Choroid plexus epithelial cell (primary cell): ENCODE results near the gene TSNAX.
A peak's percentile ranks its signal among the peaks of the same experiment; 100 is the strongest.

Experiments used
- DNase-seq: peaks from one replicate; pipeline ENCODE4 v3.0.0-alpha.2; 2010; ENCODE audit warnings: low read depth
- H3K4me3 ChIP-seq: 2 replicates; pipeline ENCODE4 v1.5.1; 2011; ENCODE audit warnings: low read depth, mild to moderate bottlenecking, control low read depth, low read length, moderate library complexity
- TF ChIP-seq, protein P1 (sequence below): conservative IDR thresholded peaks from 2 replicates; pipeline ENCODE4 v1.5.1; 2011; ENCODE audit warnings: low read depth, mild to moderate bottlenecking, control low read depth, inconsistent platforms, low read length, moderate library complexity

TSNAX gene

DNA sequence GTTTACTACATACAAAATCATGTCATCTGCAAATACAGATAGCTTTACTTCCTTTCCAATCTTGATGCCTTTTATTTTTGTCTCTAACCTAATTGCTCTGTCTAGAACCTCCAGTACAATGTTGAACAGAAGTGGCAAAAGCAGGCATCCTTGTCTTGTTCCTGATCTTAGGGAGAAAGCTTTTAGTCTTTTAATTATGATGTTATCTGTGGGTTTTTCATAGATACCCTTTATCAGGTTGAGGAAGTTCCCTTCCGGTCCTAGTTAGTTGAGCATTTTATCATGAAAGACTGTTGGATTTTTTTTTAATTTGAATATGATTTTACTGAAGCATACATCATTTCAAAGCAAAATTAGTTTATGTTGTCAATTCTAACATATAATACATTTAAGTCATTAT is 52.4 kb downstream of the TSNAX start:
- no peak overlapping the region for H3K4me3 ChIP-seq
- TF ChIP-seq, protein P1, sequence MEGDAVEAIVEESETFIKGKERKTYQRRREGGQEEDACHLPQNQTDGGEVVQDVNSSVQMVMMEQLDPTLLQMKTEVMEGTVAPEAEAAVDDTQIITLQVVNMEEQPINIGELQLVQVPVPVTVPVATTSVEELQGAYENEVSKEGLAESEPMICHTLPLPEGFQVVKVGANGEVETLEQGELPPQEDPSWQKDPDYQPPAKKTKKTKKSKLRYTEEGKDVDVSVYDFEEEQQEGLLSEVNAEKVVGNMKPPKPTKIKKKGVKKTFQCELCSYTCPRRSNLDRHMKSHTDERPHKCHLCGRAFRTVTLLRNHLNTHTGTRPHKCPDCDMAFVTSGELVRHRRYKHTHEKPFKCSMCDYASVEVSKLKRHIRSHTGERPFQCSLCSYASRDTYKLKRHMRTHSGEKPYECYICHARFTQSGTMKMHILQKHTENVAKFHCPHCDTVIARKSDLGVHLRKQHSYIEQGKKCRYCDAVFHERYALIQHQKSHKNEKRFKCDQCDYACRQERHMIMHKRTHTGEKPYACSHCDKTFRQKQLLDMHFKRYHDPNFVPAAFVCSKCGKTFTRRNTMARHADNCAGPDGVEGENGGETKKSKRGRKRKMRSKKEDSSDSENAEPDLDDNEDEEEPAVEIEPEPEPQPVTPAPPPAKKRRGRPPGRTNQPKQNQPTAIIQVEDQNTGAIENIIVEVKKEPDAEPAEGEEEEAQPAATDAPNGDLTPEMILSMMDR, result no peak
- DNase-seq, result no peak

DNA sequence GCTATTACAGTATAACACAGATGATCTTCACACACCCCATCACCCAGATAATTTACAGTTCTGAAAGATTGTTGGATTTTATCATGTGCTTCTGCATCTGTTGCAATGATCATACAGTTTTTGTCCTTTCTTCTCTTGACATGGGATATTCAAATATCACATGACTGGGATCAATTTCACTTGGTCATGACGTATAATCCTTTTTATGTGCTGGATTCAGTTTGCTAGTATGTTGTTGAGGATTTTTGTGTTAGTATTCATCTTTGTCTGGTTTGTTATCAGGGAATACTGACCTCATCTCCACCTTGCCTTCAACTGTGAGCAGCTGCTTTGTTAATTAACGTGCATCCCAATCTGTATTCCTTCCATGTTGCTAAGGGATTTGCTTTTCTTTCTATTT is 53.4 kb downstream of the TSNAX start:
- no peak overlapping the region for H3K4me3 ChIP-seq
- DNase-seq, result no peak
- TF ChIP-seq, protein P1, result no peak

DNA sequence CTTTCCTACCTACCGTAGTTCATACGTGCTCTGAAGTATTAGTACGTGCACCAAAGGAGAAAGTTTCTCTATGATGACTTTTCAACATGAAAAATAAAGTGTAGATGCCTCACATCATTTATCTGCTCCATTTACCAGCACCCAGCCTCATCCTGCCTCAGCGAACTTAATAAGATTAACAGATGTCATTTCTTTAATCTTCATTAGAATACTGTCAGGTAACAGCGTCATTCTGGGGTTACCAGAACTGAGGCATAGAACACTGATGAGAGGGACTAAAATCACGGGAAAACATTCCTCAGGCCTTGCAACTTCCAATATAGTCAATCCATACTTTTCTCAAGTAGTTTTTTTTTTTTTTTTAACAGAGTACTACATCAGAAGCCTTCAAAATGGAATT is 54.9 kb downstream of the TSNAX start:
- H3K4me3 ChIP-seq, result no peak overlapping the region
- TF ChIP-seq, protein P1, result no peak
- DNase-seq, result no peak

DNA sequence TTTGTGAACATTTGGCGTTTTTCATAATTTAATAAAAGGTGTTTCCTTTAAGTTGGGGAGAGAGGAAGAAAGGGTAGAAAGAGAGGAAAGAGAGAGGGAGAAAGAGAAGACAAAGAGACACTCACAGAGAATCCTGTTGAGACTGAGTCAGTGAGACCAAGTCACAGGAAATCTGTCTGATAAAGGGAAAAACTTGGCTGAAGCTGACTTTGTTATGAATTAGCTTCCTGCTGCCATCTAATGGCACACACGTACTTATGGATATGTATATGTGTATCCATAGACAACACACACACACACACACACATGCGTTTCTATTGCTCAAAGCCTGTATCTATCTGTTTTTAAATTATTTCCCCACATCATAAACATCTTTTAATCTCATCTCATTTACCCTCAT is 55.6 kb downstream of the TSNAX start:
- H3K4me3 ChIP-seq, result no peak overlapping the region
- peak; percentile 91 for DNase-seq
- TF ChIP-seq, protein P1, result peak; percentile 49

DNA sequence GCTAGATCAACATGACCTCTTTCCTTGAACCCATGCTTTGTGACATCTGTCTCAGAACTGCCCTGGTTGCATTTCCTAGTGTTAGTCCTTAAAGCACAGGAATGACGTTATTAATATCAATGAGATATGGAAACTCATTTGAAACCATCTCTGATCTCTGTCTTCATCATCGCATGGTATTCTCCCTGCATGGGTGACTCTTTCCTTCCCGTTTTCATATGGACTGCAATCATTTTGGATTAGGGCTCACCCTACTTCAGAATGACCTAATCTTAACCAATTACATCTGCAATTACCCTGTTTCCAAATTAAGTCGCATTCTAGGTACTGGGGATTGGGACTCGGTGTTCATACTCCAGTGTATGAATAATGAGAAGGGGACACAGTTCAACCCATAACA is 56.5 kb downstream of the TSNAX start:
- H3K4me3 ChIP-seq, result no peak overlapping the region
- no peak for DNase-seq
- TF ChIP-seq, protein P1, result no peak

DNA sequence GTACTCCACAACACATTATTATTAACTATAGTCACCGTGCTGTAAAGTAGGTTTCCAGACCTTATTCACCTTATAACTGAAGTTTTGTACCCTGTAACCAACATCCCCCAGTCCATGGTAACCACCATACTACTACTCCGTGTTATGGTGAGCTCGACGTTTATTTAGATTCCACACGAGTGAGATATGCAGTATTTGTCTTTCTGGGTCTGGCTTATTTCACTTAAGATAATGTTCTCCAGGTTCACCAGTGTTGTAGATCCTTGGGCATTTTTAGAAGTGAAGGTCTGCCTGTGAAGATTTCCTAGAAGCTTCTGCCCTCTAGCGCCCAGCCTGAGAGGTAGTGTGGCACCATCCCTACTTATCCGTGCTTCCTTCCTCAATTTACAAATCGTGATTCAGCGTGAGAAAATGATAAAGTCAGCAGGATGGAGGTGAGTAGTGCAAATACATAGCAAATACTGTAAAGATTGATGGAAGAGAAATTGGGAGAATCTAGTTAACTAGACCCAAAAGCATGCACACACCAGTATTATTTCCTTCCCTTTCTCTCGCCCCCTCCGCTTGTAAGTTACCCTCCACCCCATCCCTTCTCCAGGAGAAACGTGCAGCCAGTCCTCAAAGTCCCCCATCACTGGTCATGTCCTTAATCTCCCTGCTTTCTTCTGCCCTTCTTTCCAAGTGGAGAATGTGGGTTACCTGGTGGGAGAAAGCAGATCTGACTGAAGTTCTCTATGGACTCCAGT is 62.2 kb downstream of the TSNAX start:
- TF ChIP-seq, protein P1, result peak; percentile 91
- peak; percentile 87 for DNase-seq
- no peak overlapping the region for H3K4me3 ChIP-seq

DNA sequence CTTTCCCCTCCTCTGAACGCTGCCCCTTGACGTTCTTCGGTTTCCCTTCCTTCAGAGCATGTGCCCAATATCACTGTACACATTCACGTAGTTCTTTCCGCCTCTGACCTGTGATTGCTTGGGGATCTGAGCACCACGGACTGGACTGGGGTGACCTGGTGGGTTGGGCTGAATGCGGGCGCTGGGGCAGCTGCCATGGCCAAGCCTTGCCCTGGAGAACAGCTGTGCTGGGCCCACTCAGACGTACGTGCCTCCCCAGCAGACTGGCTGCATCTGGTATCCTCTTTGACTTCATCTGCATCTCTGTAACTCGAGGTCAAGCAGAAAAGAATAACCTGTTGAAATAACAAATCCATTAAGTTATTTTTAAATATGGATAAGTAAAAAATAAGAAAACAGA is 63.0 kb downstream of the TSNAX start:
- no peak for DNase-seq
- TF ChIP-seq, protein P1, result no peak
- no peak overlapping the region for H3K4me3 ChIP-seq
